H1 (cell line): Measurements from ENCODE around the gene GGA3. TPM values are rescaled to one million over a fixed set of nuclear protein-coding genes. Genes with fewer than 3 reads are reported as not detected.

Experiments used
- CTCF ChIA-PET: fragments of 300-600 bp; sonication (Branson Sonifier 250); formaldehyde crosslinking; loops from one replicate; lab custom pipeline; 2021; ENCODE audit not compliant: partially characterized antibody; lab: Charles Lee
- POLR2A ChIA-PET: fragments of 300-600 bp; sonication (Branson Sonifier 250); formaldehyde crosslinking; loops from one replicate; lab custom pipeline; 2021; ENCODE audit warnings: inconsistent platforms; ENCODE audit not compliant: partially characterized antibody; lab: Charles Lee
- DNase-seq, 2 experiments: peaks; one replicate each; pipeline versions ENCODE4 v3.0.0 to v3.0.0-alpha.2; 2010 to 2022; ENCODE audit warnings: low spot score in 2 of 2, low read depth in 1 of 2, mixed read lengths in 1 of 2
- FAIRE-seq: peaks from 2 replicates; lab custom pipeline; 2011; peaks lifted over from hg19 to GRCh38; lab: Jason Lieb, UNC
- H2AFZ ChIP-seq: 2 replicates; pipeline ENCODE4 v1.8.1; 2012; ENCODE audit warnings: low read length, inconsistent platforms
- H2AK5ac ChIP-seq: 2 replicates; pipeline ENCODE4 v1.6.1; 2013; ENCODE audit warnings: low read depth, low read length
- H2BK120ac ChIP-seq: replicated peaks from 2 replicates; pipeline ENCODE3; 2013; ENCODE audit warnings: low read depth, low read length, inconsistent platforms
- H2BK12ac ChIP-seq: 2 replicates; pipeline ENCODE4 v1.6.1; 2013; ENCODE audit warnings: low read depth, low read length
- H2BK15ac ChIP-seq: 2 replicates; pipeline ENCODE4 v1.6.1; 2013; ENCODE audit warnings: low read length
- H2BK20ac ChIP-seq: 2 replicates; pipeline ENCODE4 v1.6.1; 2013; ENCODE audit warnings: low read length
- H2BK5ac ChIP-seq: 2 replicates; pipeline ENCODE4 v1.6.1; 2013; ENCODE audit warnings: low read depth, low read length
- H3K14ac ChIP-seq: 2 replicates; pipeline ENCODE4 v1.6.1; 2013; ENCODE audit warnings: inconsistent platforms; ENCODE audit not compliant: insufficient read length
- H3K18ac ChIP-seq: 2 replicates; pipeline ENCODE4 v1.6.1; 2013; ENCODE audit warnings: low read length; ENCODE audit errors: extremely low read depth
- H3K23ac ChIP-seq: 2 replicates; pipeline ENCODE4 v1.6.1; 2013; ENCODE audit warnings: inconsistent platforms; ENCODE audit not compliant: insufficient read length
- H3K23me2 ChIP-seq: 2 replicates; pipeline ENCODE4 v1.6.1; 2013; ENCODE audit warnings: low read depth, low read length
- H3K27ac ChIP-seq: 2 replicates; pipeline ENCODE4 v1.6.1; 2011; ENCODE audit warnings: low read depth, low read length, inconsistent platforms
- H3K27me3 ChIP-seq, 4 experiments: replicated peaks in 1 of 4; 1 replicate in 1 of 4; 2 replicates in 3 of 4; pipeline versions ENCODE4 v1.6.1 to v1.8.1; 2011 to 2013; ENCODE audit warnings: low read length in 3 of 4, mild to moderate bottlenecking in 3 of 4, inconsistent platforms in 2 of 4, mixed read lengths in 2 of 4, moderate library complexity in 1 of 4; ENCODE audit not compliant: control insufficient read depth in 3 of 4, insufficient read depth in 3 of 4; ENCODE audit errors: extremely low read depth in 1 of 4
- H3K36me3 ChIP-seq, 4 experiments: 2 replicates each; pipeline versions ENCODE4 v1.6.1 to v1.8.1; 2011 to 2013; ENCODE audit warnings: mild to moderate bottlenecking in 4 of 4, low read length in 3 of 4, moderate library complexity in 2 of 4, control low read depth in 1 of 4, inconsistent platforms in 1 of 4; ENCODE audit not compliant: insufficient read depth in 4 of 4, control insufficient read depth in 2 of 4
- H3K4ac ChIP-seq: replicated peaks from 2 replicates; pipeline ENCODE3; 2013; ENCODE audit warnings: low read length, low read depth, mixed read lengths, inconsistent platforms; ENCODE audit not compliant: insufficient read length
- H3K4me1 ChIP-seq, 4 experiments: replicated peaks in 1 of 4; 1 replicate in 1 of 4; 2 replicates in 3 of 4; pipeline versions ENCODE4 v1.6.1 to v1.8.1; 2011 to 2013; ENCODE audit warnings: low read length in 3 of 4, inconsistent platforms in 2 of 4, mixed read lengths in 1 of 4; ENCODE audit not compliant: insufficient read depth in 4 of 4, control insufficient read depth in 3 of 4
- H3K4me2 ChIP-seq, 2 experiments: 2 replicates each; pipeline versions ENCODE4 v1.6.1 to v1.8.1; 2011 to 2013; ENCODE audit warnings: low read depth in 2 of 2, low read length in 2 of 2, control low read depth in 1 of 2, inconsistent platforms in 1 of 2, mild to moderate bottlenecking in 1 of 2; ENCODE audit not compliant: insufficient read depth in 1 of 2
- H3K4me3 ChIP-seq, 4 experiments: fragments of 200-600, 300-600 bp in 1 of 4; sonication (generic), shearing (Covaris generic), sonication (Bioruptor Twin) in 1 of 4; 2 replicates each; pipeline versions ENCODE4 v1.5.1 to v1.8.1; 2011 to 2016; ENCODE audit warnings: low read length in 4 of 4, low read depth in 3 of 4, control low read depth in 2 of 4, inconsistent platforms in 2 of 4, mild to moderate bottlenecking in 2 of 4, mixed read lengths in 1 of 4, moderate library complexity in 1 of 4; ENCODE audit not compliant: insufficient read depth in 2 of 4; ENCODE audit errors: extremely low read depth in 1 of 4
- H3K56ac ChIP-seq: replicated peaks from 2 replicates; pipeline ENCODE3; 2013; ENCODE audit warnings: low read depth, mild to moderate bottlenecking, mixed read lengths, low read length, inconsistent platforms; ENCODE audit not compliant: insufficient read length
- H3K79me1 ChIP-seq: 2 replicates; pipeline ENCODE4 v1.6.1; 2013; ENCODE audit warnings: low read depth, low read length, control low read depth
- H3K79me2 ChIP-seq, 2 experiments: 2 replicates each; pipeline versions ENCODE4 v1.6.1 to v1.8.1; 2012 to 2013; ENCODE audit warnings: low read length in 2 of 2, mild to moderate bottlenecking in 2 of 2, inconsistent platforms in 1 of 2; ENCODE audit not compliant: insufficient read depth in 2 of 2, control insufficient read depth in 1 of 2
- H3K9ac ChIP-seq, 4 experiments: replicated peaks in 1 of 4; 1 replicate in 1 of 4; 2 replicates in 3 of 4; pipeline versions ENCODE4 v1.6.1 to v1.8.1; 2011 to 2013; ENCODE audit warnings: low read depth in 3 of 4, low read length in 3 of 4, control low read depth in 2 of 4, mild to moderate bottlenecking in 2 of 4, moderate library complexity in 2 of 4, inconsistent platforms in 1 of 4; ENCODE audit errors: extremely low read depth in 1 of 4
- H3K9me3 ChIP-seq, 2 experiments: 2 replicates each; pipeline versions ENCODE4 v1.6.1 to v1.8.1; 2012 to 2013; ENCODE audit warnings: mild to moderate bottlenecking in 2 of 2, moderate library complexity in 2 of 2, control low read depth in 1 of 2, inconsistent platforms in 1 of 2, low read depth in 1 of 2, low read length in 1 of 2, mixed read lengths in 1 of 2; ENCODE audit not compliant: insufficient read depth in 2 of 2
- H4K20me1 ChIP-seq, 2 experiments: replicated peaks in 1 of 2; 2 replicates each; pipeline versions ENCODE3 to v1.8.1; 2011 to 2013; ENCODE audit warnings: inconsistent platforms in 2 of 2, low read length in 2 of 2, mild to moderate bottlenecking in 1 of 2; ENCODE audit not compliant: insufficient read depth in 2 of 2, control insufficient read depth in 1 of 2
- H4K5ac ChIP-seq: 2 replicates; pipeline ENCODE4 v1.6.1; 2013; ENCODE audit warnings: low read length, low read depth, mixed read lengths, inconsistent platforms; ENCODE audit not compliant: insufficient read length
- H4K8ac ChIP-seq: 2 replicates; pipeline ENCODE4 v1.8.0; 2013; ENCODE audit warnings: mild to moderate bottlenecking, moderate library complexity, low read length, inconsistent platforms; ENCODE audit not compliant: insufficient read depth; ENCODE audit errors: extremely low read depth
- H4K91ac ChIP-seq: replicated peaks from 2 replicates; pipeline ENCODE3; 2013; ENCODE audit warnings: low read length, mixed read lengths, inconsistent platforms; ENCODE audit not compliant: insufficient read length
- RBBP5 ChIP-seq: IDR thresholded peaks from 2 replicates; pipeline ENCODE4 v1.7.1; 2012; ENCODE audit warnings: low read depth, mild to moderate bottlenecking, inconsistent platforms, low read length, moderate library complexity, borderline replicate concordance
- WGBS, 2 experiments: shearing (Covaris generic) in 1 of 2; methylation state at CpG; one replicate each; pipeline versions ENCODE4 v1.1.6 to v1.1.7; 2013 to 2015; ENCODE audit warnings: low lambda C conversion rate in 2 of 2, mixed read lengths in 2 of 2, inconsistent platforms in 1 of 2, low coverage in 1 of 2, missing lambda C conversion rate in 1 of 2; ENCODE audit not compliant: insufficient replicate concordance in 2 of 2, insufficient coverage in 1 of 2, insufficient read length in 1 of 2; ENCODE audit errors: extremely low coverage in 1 of 2, missing lambda C conversion rate in 1 of 2; 5-methylcytosine and 5-hydroxymethylcytosine counted together
- polyA plus RNA-seq, 7 experiments: library from polyadenylated mRNA; depleted of rRNA in 3 of 7; stranded (reverse) in 5 of 7; unstranded in 2 of 7; fragments of >200 nt in 5 of 7; fragments of 200-250 nt in 2 of 7; gene quantifications; 1 replicate in 5 of 7; 2 replicates in 1 of 7; 4 replicates in 1 of 7; pipeline versions ENCODE4 v1.2.1 to v1.2.3, GENCODE V29; 2011 to 2013; ENCODE audit warnings: missing spikeins in 2 of 7, mixed read lengths in 2 of 7
- total RNA-seq: library from RNA; stranded (reverse); fragmentation: NEBNext Ultra II Directional; extraction: Animal tissue kit (Norgen Biotek cat#: 25700); gene quantifications from 2 replicates; pipeline ENCODE4 v1.2.1, GENCODE V29; 2021

Gene GGA3
- total and polyA plus RNA-seq, 2 of the 8 experiments (the other 6 are each of a cell fraction or from before 2014, with no cell fraction given): 40.6 to 60.0 TPM

GRCh38 chr17:75228847-75229246 is 32.6 kb downstream of the GGA3 start:
- H3K18ac ChIP-seq: no peak overlapping the region
- no peaks in the 10 kb centered on the region for H3K9me3 ChIP-seq
- no peak overlapping the region for H3K9ac ChIP-seq
- H2BK15ac ChIP-seq: no peak overlapping the region
- no peak overlapping the region for H2BK120ac ChIP-seq
- no peak overlapping the region for H2AFZ ChIP-seq
- H3K27ac ChIP-seq: no peak overlapping the region; the same call in 1 of the 2 replicates
- H2BK20ac ChIP-seq: no peak overlapping the region
- FAIRE-seq (no peak), DNase-seq (no peak)
- H2BK5ac ChIP-seq: no peak overlapping the region
- H4K20me1 ChIP-seq: peaks cover 0 to 12% of the 10 kb centered on the region in 2 experiments
- ChIA-PET POLR2A (interaction anchor here (0.6 to 2.4 kb wide), 11 partner anchors 9 to 121 kb away, joined by 3 to 17 read pairs (median 5); partner anchors contain the start of genes GGA3, JPT1 and NUP85), CTCF (interaction anchor here (1.1 to 6.9 kb wide), 7 partner anchors 9 to 264 kb away, joined by 3 to 84 read pairs (median 3); partner anchors contain the start of gene MIF4GD)
- no peaks in the 10 kb centered on the region for H3K4me1 ChIP-seq
- no peak overlapping the region for H4K91ac ChIP-seq
- H4K8ac ChIP-seq: no peak overlapping the region
- H3K4ac ChIP-seq: no peak overlapping the region
- peaks cover 16 to 75% (median 61%) of the 10 kb centered on the region in 4 experiments for H3K36me3 ChIP-seq
- H4K5ac ChIP-seq: no peak overlapping the region
- no peak overlapping the region for H2BK12ac ChIP-seq
- no peaks in the 10 kb centered on the region for H3K79me2 ChIP-seq
- no peak overlapping the region for H3K23ac ChIP-seq
- H3K79me1 ChIP-seq: no peaks in the 10 kb centered on the region
- H3K56ac ChIP-seq: no peak overlapping the region
- H3K27me3 ChIP-seq: no peaks in the 10 kb centered on the region
- WGBS, 2 experiments: 87% methylated on average over 4 of the region's 4 CpGs; no CpG with 5 or more reads in 1 of the 2 experiments
- H2AK5ac ChIP-seq: no peak overlapping the region
- H3K14ac ChIP-seq: no peak overlapping the region
- no peaks in the 10 kb centered on the region for H3K23me2 ChIP-seq
- no peak overlapping the region for H3K4me2 ChIP-seq
- no peak overlapping the region for H3K4me3 ChIP-seq
- TF ChIP-seq RBBP5: no peak
